Epithelial cell of proximal tubule (primary cell): ENCODE measurements around the gene RASGRP3. TPM values are rescaled to one million over a fixed set of nuclear protein-coding genes. Genes with fewer than 3 reads are reported as not detected.
A peak's percentile ranks its signal among the peaks of the same experiment; 100 is the strongest.

Experiments used
- DNase-seq: peaks from one replicate; pipeline ENCODE4 v3.0.0-alpha.2; 2011; ENCODE audit warnings: low read depth
- H3K4me3 ChIP-seq: 2 replicates; pipeline ENCODE4 v1.5.1; 2011; ENCODE audit warnings: low read depth, mild to moderate bottlenecking, low read length
- total RNA-seq: library from RNA; depleted of rRNA; stranded (reverse); fragments of >200 nt; gene quantifications from 2 replicates; pipeline ENCODE4 v1.2.3, GENCODE V29; 2015
- TF ChIP-seq, protein P1 (sequence below): conservative IDR thresholded peaks from 2 replicates; pipeline ENCODE4 v1.5.1; 2012; ENCODE audit warnings: low read depth, mild to moderate bottlenecking, low read length

RASGRP3 gene, protein sequence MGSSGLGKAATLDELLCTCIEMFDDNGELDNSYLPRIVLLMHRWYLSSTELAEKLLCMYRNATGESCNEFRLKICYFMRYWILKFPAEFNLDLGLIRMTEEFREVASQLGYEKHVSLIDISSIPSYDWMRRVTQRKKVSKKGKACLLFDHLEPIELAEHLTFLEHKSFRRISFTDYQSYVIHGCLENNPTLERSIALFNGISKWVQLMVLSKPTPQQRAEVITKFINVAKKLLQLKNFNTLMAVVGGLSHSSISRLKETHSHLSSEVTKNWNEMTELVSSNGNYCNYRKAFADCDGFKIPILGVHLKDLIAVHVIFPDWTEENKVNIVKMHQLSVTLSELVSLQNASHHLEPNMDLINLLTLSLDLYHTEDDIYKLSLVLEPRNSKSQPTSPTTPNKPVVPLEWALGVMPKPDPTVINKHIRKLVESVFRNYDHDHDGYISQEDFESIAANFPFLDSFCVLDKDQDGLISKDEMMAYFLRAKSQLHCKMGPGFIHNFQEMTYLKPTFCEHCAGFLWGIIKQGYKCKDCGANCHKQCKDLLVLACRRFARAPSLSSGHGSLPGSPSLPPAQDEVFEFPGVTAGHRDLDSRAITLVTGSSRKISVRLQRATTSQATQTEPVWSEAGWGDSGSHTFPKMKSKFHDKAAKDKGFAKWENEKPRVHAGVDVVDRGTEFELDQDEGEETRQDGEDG
- total RNA-seq = 0.36 and 1.1 TPM in 2 replicates

DNA sequence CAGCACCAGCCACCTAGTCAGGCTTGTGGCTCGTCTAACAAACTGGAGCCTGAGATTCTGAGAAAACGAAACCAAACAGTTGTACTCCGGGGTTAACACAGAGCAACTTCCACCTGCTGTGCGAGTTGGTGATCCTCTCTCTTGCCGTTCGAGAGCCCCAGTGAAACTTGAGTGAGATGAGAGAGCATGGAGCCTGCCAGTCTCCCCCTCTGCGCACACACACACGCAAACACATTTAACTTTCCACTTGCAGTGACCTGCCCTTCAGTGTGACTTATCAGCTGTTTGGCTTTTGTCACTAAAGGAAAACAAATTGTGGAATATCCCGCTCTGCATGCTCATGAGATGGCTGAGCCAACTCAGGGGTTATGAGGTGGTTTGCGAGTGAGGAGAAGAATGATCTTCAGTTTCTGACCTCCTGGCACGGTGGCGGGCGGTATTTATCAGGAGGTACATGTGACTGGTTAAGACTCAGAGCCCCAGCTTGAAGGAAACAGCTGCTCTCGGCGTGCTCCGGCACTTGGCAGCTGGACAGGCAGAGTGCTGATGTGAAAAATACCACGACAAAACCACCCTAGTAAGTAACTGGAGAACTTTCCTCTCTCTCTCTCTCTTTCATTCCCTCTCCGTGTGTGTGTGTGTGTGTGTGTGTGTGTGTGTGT, at the start of gene RASGRP3:
Gene RASGRP3, plus strand, starts transcription at position 519 of the 662 bp plus-strand sequence. CDS start 38,488 bp downstream, outside the sequence.
- TF ChIP-seq, protein P1, sequence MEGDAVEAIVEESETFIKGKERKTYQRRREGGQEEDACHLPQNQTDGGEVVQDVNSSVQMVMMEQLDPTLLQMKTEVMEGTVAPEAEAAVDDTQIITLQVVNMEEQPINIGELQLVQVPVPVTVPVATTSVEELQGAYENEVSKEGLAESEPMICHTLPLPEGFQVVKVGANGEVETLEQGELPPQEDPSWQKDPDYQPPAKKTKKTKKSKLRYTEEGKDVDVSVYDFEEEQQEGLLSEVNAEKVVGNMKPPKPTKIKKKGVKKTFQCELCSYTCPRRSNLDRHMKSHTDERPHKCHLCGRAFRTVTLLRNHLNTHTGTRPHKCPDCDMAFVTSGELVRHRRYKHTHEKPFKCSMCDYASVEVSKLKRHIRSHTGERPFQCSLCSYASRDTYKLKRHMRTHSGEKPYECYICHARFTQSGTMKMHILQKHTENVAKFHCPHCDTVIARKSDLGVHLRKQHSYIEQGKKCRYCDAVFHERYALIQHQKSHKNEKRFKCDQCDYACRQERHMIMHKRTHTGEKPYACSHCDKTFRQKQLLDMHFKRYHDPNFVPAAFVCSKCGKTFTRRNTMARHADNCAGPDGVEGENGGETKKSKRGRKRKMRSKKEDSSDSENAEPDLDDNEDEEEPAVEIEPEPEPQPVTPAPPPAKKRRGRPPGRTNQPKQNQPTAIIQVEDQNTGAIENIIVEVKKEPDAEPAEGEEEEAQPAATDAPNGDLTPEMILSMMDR = no peak
- peak; percentile 67 for DNase-seq
- peak within 1 kb of the TSS; percentile 59 for H3K4me3 ChIP-seq

DNA sequence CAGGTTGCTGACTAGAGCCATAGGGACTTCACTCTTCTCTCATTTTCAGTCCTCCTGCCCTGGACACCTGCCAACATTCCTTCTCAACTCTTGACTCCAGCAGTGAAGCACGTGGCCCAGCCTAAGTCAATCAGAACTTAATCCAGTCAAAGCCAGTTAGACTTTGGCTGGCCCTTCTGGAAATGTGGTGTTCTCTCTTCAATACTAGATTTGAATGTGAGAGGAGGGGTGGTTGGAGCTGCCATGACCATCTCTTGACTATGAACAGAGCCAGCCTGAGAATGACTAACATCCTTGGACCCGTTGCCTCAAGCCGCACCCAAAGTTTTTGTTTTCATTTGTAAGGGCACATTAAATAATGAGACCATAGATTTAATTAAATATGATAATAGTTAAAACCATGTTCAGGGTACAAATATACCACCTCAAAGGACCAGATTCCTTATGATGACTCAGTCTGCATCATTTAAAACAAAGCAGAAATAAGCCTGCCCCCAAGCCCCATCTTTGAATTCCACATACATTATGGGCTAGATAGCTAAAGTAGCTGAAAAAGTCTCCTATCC, 49.7 kb upstream of the RASGRP3 start:
- peak; percentile 75 for DNase-seq
- TF ChIP-seq, protein P1 = no peak
- no peak overlapping the region for H3K4me3 ChIP-seq

DNA sequence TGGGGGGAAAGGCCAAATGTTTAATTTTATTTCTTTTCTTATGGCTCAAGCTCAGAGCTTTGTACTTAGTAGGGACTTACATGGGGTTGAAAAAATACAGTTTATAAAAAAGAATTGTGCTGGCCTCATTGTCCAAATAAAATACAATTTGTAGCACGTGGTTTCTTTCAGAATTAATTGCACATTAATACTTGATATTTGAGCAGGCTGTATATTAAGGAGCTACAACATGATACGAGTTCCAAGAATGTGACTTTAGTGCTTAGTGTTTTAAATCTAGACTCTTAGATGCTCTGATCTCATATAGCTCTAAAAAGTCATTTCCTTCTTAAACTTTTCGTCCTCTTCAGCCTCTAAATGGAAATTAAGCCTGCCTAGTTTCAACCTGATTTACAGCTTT, 46.4 kb upstream of the RASGRP3 start:
- no peak for DNase-seq
- TF ChIP-seq, protein P1 = no peak
- no peak overlapping the region for H3K4me3 ChIP-seq

DNA sequence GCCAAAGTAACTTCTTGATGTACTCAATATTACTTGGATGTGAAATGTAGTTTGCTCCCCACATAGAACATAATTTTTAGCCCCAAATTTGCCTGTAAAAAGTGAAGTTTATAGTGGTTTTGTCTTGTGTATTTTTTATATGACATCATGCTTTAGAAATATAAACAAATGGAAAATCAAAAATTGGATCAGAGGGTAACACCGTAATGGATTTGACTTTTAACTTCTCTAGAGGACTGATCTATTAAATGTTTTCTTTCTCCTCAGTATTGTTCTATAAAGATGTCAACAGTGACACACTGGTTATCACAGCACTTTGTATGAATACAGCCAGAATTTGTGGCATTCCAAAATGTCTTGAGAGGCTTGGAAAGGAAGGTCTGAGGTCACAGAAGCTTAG, 45.6 kb upstream of the RASGRP3 start:
- TF ChIP-seq, protein P1 = no peak
- no peak for DNase-seq
- H3K4me3 ChIP-seq = no peak overlapping the region

DNA sequence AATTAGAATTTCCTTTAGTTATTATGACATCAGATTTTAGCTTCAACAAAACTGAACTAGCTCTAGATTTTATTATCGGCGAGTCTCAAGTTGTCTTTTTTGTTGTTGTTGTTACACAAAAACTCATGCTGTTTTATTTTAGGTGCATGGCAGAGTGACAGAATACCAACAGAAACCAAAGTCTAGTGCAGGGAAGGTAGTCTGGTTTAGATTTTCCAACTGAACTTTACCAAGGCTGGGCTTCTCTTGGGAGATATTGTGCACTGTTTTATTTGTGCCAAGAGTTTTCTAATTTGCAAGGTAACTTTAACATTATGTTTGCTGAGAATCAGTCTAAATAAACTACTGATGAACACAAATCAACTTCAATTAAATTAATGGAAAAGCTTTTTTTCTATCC, 43.6 kb upstream of the RASGRP3 start:
- no peak for DNase-seq
- no peak overlapping the region for H3K4me3 ChIP-seq
- TF ChIP-seq, protein P1 = no peak

DNA sequence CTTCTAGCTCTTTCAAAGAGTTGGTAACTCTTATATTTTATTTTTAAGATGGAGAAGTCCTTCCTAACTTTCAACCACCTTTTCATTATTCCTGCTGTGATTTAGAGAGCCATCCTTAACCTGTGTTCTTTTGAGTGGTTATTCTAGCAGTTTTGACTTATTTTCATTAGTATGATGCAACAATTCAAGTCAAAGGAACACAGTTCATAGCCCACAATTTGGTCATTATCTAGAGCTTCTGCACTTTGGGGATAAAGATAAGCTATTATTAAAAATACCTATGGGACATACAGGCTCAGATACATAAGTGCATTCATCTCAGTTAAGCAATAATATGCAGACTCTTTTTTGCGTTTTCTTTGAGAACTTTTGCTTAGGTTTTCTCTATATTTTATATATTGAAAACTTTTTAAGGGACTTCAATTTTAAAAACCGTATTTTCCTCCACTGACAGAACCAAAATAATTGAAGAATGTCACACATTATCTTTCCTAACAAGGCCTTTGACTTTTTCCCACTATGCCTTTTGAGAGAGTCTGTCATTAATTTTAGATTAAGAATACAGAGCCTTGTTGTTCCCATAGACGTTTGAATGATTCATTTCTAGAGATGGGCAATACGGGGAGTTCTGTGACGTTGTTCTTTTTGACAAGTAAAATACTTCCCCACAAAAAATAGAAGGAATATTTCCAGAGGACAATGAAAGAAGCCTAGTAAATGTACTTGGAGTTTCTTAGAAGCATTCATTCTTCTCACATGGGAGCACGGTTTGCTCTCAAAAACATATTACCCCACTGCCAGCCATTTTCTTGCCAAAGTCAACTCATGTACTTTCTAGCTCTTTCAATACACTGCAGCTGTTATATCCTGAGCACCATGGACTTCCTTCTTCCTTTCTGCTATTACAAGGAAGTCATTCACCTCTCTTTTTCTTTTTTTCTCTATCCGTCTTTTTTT, 42.9 kb upstream of the RASGRP3 start:
- TF ChIP-seq, protein P1 = no peak
- no peak for DNase-seq
- no peak overlapping the region for H3K4me3 ChIP-seq
